K562 (cell line): ENCODE results near the gene PDE4D. TPM values are rescaled to one million over a fixed set of nuclear protein-coding genes. Genes with fewer than 3 reads are reported as not detected.

ENCODE experiments used
- ATAC-seq: fragments of 200-7000 bp; cut with Tn5 transposase; 3 replicates; pipeline ENCODE4 v1.9.1; 2020; ENCODE audit warnings: moderate library complexity
- BruUV-seq: library from RNA; stranded (reverse); fragments of 400-500 nt; replicated peaks from 2 replicates; lab custom pipeline; 2021; lab: Mats Ljungman, UMichigan
- CTCF ChIA-PET: fragments of 300-600 bp; formaldehyde crosslinking; extraction: SDS; loops from one replicate; lab custom pipeline; 2021; ENCODE audit warnings: low intra/inter-chr PET ratio; lab: Yijun Ruan, JAX
- POLR2A ChIA-PET: fragments of 300-600, 350-650 bp; sonication (Branson Sonifier 250); formaldehyde crosslinking; extraction: SDS; loops from one replicate; lab custom pipeline; 2021; ENCODE audit warnings: antibody characterized with exemption, inconsistent platforms; lab: Yijun Ruan, JAX
- DNase-seq, 4 experiments: peaks; one replicate each; pipeline versions ENCODE4 v3.0.0 to v3.0.0-alpha.2; 2011 to 2018; ENCODE audit warnings: low spot score in 3 of 4, mixed read lengths in 3 of 4; ENCODE audit errors: extremely low read depth in 1 of 4
- FAIRE-seq: peaks from 2 replicates; lab custom pipeline; 2011; peaks lifted over from hg19 to GRCh38; lab: Jason Lieb, UNC
- H2AFZ ChIP-seq: 2 replicates; pipeline ENCODE4 v1.6.0; 2011; ENCODE audit warnings: low read depth, low read length, control low read depth, inconsistent platforms
- H3K27ac ChIP-seq: fragments of 200-600 bp; 3 replicates; pipeline ENCODE4 v1.8.0; 2011; ENCODE audit warnings: low read depth, mild to moderate bottlenecking, control low read depth, inconsistent platforms, low read length, moderate library complexity, mixed read lengths; ENCODE audit errors: extremely low read depth
- H3K27me3 ChIP-seq, 2 experiments: fragments of 300-600 bp in 1 of 2; 2 replicates in 1 of 2; 3 replicates in 1 of 2; pipeline versions ENCODE4 v1.6.0 to v1.8.0; 2011; ENCODE audit warnings: inconsistent platforms in 2 of 2, low read length in 2 of 2, mild to moderate bottlenecking in 1 of 2, mixed read lengths in 1 of 2, moderate library complexity in 1 of 2; ENCODE audit not compliant: control insufficient read depth in 2 of 2, insufficient read depth in 2 of 2
- H3K36me3 ChIP-seq: fragments of 300-600 bp; 3 replicates; pipeline ENCODE4 v1.8.0; 2011; ENCODE audit warnings: mild to moderate bottlenecking, low read length, inconsistent platforms; ENCODE audit not compliant: control insufficient read depth, insufficient read depth
- H3K4me1 ChIP-seq, 2 experiments: fragments of 200-600 bp in 1 of 2; replicated peaks in 1 of 2; 2 replicates in 1 of 2; 3 replicates in 1 of 2; pipeline versions ENCODE4 v1.5.1 to v1.8.0; 2011; ENCODE audit warnings: inconsistent platforms in 2 of 2, low read length in 2 of 2, mild to moderate bottlenecking in 1 of 2, mixed read lengths in 1 of 2, moderate library complexity in 1 of 2; ENCODE audit not compliant: control insufficient read depth in 2 of 2, insufficient read depth in 2 of 2
- H3K4me2 ChIP-seq: 2 replicates; pipeline ENCODE4 v1.6.1; 2011; ENCODE audit warnings: low read length, control low read depth, inconsistent platforms, mixed read lengths; ENCODE audit not compliant: insufficient read depth
- H3K4me3 ChIP-seq: fragments of 200-600 bp; sonication (generic), shearing (Covaris generic); 2 replicates; pipeline ENCODE4 v1.5.1; 2016; ENCODE audit warnings: control low read depth, inconsistent platforms
- H3K79me2 ChIP-seq: fragments of 200-600 bp; 3 replicates; pipeline ENCODE4 v1.8.0; 2011; ENCODE audit warnings: low read length, inconsistent platforms; ENCODE audit not compliant: control insufficient read depth, insufficient read depth
- H3K9ac ChIP-seq, 2 experiments: 2 replicates each; pipeline versions ENCODE4 v1.6.0 to v1.6.1; 2011; ENCODE audit warnings: low read depth in 2 of 2, low read length in 2 of 2, control low read depth in 1 of 2, inconsistent platforms in 1 of 2, mild to moderate bottlenecking in 1 of 2, mixed read lengths in 1 of 2; ENCODE audit not compliant: insufficient read depth in 1 of 2
- H3K9me1 ChIP-seq: one replicate; pipeline ENCODE4 v1.6.0; 2011; ENCODE audit warnings: inconsistent platforms, mild to moderate bottlenecking, low read length, moderate library complexity; ENCODE audit not compliant: control insufficient read depth, insufficient read depth
- H3K9me3 ChIP-seq: replicated peaks from 2 replicates; pipeline ENCODE4 v1.5.1; 2011; ENCODE audit warnings: low read depth, low read length, inconsistent platforms; ENCODE audit not compliant: control insufficient read depth, insufficient read depth
- H4K20me1 ChIP-seq: replicated peaks from 2 replicates; pipeline ENCODE4 v1.6.1; 2011; ENCODE audit warnings: low read length, inconsistent platforms, mixed read lengths; ENCODE audit not compliant: control insufficient read depth, insufficient read depth
- CLOCK ChIP-seq: fragments of 250-450 bp; sonication (Bioruptor Pico); IDR thresholded peaks from 2 replicates; pipeline ENCODE4 v1.4.0; 2020; ENCODE audit warnings: mild to moderate bottlenecking, moderate library complexity, borderline replicate concordance
- NELFE ChIP-seq: IDR thresholded peaks from 2 replicates; pipeline ENCODE4 v1.6.1; 2011; ENCODE audit warnings: mild to moderate bottlenecking; ENCODE audit not compliant: insufficient read depth, insufficient read length
- ZNF511 ChIP-seq: sonication (generic); formaldehyde crosslinking; IDR thresholded peaks from 2 replicates; pipeline ENCODE4 v1.8.0; 2022; ENCODE audit warnings: mild to moderate bottlenecking, missing genetic modification reagents
- ZNF655 ChIP-seq: fragments of 250-450 bp; sonication (Bioruptor Pico); IDR thresholded peaks from 2 replicates; pipeline ENCODE4 v1.5.0; 2021
- ZNF707 ChIP-seq: fragments of 250-450 bp; sonication (Bioruptor Pico); conservative IDR thresholded peaks from 2 replicates; pipeline ENCODE4 v1.8.0; 2022; ENCODE audit warnings: inconsistent platforms, mild to moderate bottlenecking, moderate library complexity
- WGBS: fragments of 100-300 bp; shearing (Covaris generic); methylation state at CpG from one replicate; pipeline ENCODE4 v1.1.6; 2016; ENCODE audit warnings: low coverage, mixed read lengths; ENCODE audit not compliant: insufficient coverage; ENCODE audit errors: missing lambda C conversion rate; 5-methylcytosine and 5-hydroxymethylcytosine counted together
- in situ Hi-C: fragments of 300-500 bp; cut with MboI; formaldehyde crosslinking; loops from 4 replicates; pipeline ENCODE4 v1.15.0; 2018; ENCODE audit warnings: inconsistent platforms, mixed read lengths
- intact Hi-C: fragments of 100-400 bp; cut with micrococcal nuclease; formaldehyde crosslinking; loops from 2 replicates; pipeline ENCODE4 v1.14.2; 2022
- polyA plus RNA-seq, 8 experiments: library from polyadenylated mRNA; depleted of rRNA in 4 of 8; stranded (reverse) in 5 of 8; unstranded in 3 of 8; fragments of >200 nt; fragmentation: Nextera tagmentation in 2 of 8; fragmentation: Illumina TruSeq in 1 of 8; extraction: Ambion mirVana in 2 of 8; extraction: Trizol in 1 of 8; gene quantifications; 2 replicates each; pipeline versions ENCODE4 v1.2.1 to v1.2.3, GENCODE V29; 2011 to 2014; ENCODE audit warnings: inconsistent platforms in 1 of 8, missing spikeins in 1 of 8
- total RNA-seq, 7 experiments: library from RNA; depleted of rRNA in 6 of 7; stranded (reverse); fragments of >200 nt in 6 of 7; fragmentation: Illumina TruSeq in 2 of 7; extraction: Trizol in 2 of 7; gene quantifications; 2 replicates each; pipeline versions ENCODE4 v1.2.1 to v1.2.3, GENCODE V29; 2011 to 2021; ENCODE audit warnings: low replicate concordance in 1 of 7

The PDE4D gene
- total and polyA plus RNA-seq, 9 of the 15 experiments (the other 6 are each of a cell fraction or from before 2014, with no cell fraction given) = 0.04 to 0.46 (median 0.13) TPM

GRCh38 chr5:59694411-59694810, 199.1 kb downstream of the PDE4D start:
- TF ChIP-seq NELFE = no peak
- TF ChIP-seq ZNF511 (CRISPR knock-in tag) = no peak
- no peak for TF ChIP-seq CLOCK
- no peak for TF ChIP-seq ZNF707 (CRISPR knock-in tag)
- TF ChIP-seq ZNF655 (CRISPR knock-in tag) = no peak
- H3K9ac ChIP-seq = no peak overlapping the region
- no peaks in the 10 kb centered on the region for H3K4me1 ChIP-seq
- CTCF ChIA-PET = no interaction called here
- ATAC-seq (no peak), DNase-seq (no peak), FAIRE-seq (no peak)
- BruUV-seq = no TSS peak
- in situ Hi-C loops = no loop called here
- no peaks in the 10 kb centered on the region for H3K27me3 ChIP-seq
- H3K79me2 ChIP-seq = no peaks in the 10 kb centered on the region
- no peaks in the 10 kb centered on the region for H3K9me3 ChIP-seq
- WGBS = 2% methylated on average over 4 of the region's 4 CpGs
- H2AFZ ChIP-seq = no peak overlapping the region
- intact Hi-C loops = no loop called here
- no peaks in the 10 kb centered on the region for H4K20me1 ChIP-seq
- no peaks in the 10 kb centered on the region for H3K9me1 ChIP-seq
- H3K27ac ChIP-seq = no peak overlapping the region
- H3K36me3 ChIP-seq = no peaks in the 10 kb centered on the region
- POLR2A ChIA-PET = no interaction called here
- no peak overlapping the region for H3K4me3 ChIP-seq
- no peak overlapping the region for H3K4me2 ChIP-seq
